ENCODE measurements around the gene TTC39A. TPM values are rescaled to one million over a fixed set of nuclear protein-coding genes. Genes with fewer than 3 reads are reported as not detected.
"Not testable (repeated sequence)": the region's sequence is repeated elsewhere in the genome, so short reads cannot be mapped to it uniquely, and the experiment has no call there.

The TTC39A gene
- total RNA-seq, 2 experiments from 2014 or later: 0.33 TPM; not detected in 1

GRCh38 chr1:51328926-51329325, 1.4 kb downstream of the TTC39A start:
- CTCF ChIA-PET: no interaction called here
- H3K4me3 Mint-ChIP-seq: no peak overlapping the region
- no peak overlapping the region for H3K27ac Mint-ChIP-seq

DNA sequence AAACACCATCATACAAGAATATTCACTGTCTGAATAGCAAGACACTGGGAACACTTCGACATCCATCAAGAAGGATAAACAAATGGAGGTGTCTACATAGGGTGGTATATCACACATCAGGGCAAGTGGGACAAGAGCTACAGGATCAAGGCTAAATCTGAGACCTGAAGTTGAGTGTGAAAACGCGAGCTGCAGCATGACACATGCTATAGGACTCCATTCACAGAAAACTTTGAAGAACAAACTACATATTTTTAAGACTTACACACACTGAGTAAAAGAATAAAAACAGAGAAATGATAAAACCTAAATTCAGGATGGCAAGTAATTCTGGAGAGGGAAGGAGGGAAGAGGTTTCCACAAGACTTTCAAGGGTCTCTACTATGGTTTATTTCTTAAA, 2.1 kb downstream of the TTC39A start:
- Mint-ChIP-seq H3K4me3 (no peak overlapping the region), H3K9me3 (ENCODE audit: low read depth) (no peaks in the 10 kb centered on the region), H3K36me3 (no peaks in the 10 kb centered on the region), H3K27ac (no peak overlapping the region), H3K27me3 (peaks cover 45% of the 10 kb centered on the region), H3K4me1 (peaks cover 6% of the 10 kb centered on the region)
- CTCF ChIA-PET: no interaction called here
- DNase-seq (no peak), ATAC-seq (no peak)

More at GRCh38 chr1:51328926-51329325, 1.4 kb downstream of the TTC39A start:
- Mint-ChIP-seq H3K36me3 (no peaks in the 10 kb centered on the region), H3K27me3 (peaks cover 43% of the 10 kb centered on the region), H3K9me3 (ENCODE audit: low read depth) (no peaks in the 10 kb centered on the region), H3K4me1 (peaks cover 6% of the 10 kb centered on the region)
- ATAC-seq (no peak), DNase-seq (no peak)

DNA sequence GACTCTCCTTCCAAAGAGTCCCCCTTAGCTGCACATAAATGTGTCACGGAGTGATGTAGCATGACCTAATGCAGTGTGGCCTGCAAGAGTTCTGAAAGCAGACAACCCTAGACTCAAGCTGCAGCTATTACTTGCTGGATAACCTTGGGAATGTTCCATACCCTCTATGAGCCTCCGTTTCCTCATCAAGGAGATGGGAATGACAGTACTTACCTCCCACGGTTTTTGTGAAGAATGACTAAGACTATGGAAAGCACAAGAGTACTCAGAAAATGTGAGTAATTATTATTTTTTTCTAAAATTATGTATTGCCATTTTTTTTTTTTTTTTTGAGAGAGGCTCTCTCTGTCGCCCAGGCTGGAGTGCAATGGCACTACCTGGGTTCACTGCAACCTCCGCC, 3.0 kb downstream of the TTC39A start:
- Mint-ChIP-seq H3K4me3 (no peak overlapping the region), H3K27me3 (peaks cover 47% of the 10 kb centered on the region), H3K9me3 (ENCODE audit: low read depth) (no peaks in the 10 kb centered on the region), H3K4me1 (peaks cover 6% of the 10 kb centered on the region), H3K27ac (no peak overlapping the region), H3K36me3 (no peaks in the 10 kb centered on the region)
- CTCF ChIA-PET: no interaction called here
- no peak for DNase-seq
- ATAC-seq: no peak

DNA sequence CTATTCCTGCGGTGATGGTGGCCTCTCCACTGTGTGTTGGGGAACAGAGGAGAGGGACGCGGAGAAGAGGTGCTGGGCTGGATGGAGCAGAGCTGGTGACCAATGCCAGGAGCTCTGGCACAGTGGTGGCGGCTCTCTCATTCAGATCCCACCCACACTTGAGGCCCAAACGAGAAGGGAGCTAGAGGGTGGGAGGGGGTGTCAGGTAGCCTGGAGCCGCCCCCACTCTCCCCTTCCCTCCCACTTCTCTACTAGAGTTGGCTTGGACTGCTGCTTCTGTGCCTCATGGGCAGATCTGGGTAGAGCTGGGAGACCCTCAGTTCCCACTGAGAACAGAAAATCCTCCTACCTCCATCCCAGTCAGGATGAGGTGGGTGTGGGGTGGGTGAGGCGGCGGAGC, 3.5 kb downstream of the TTC39A start:
- Mint-ChIP-seq H3K9me3 (ENCODE audit: low read depth) (no peaks in the 10 kb centered on the region), H3K27me3 (peaks cover 46% of the 10 kb centered on the region)
- CTCF ChIA-PET: no interaction called here

GRCh38 chr1:51325878-51326755, 4.2 kb downstream of the TTC39A start:
- no peak for DNase-seq
- Mint-ChIP-seq H3K27me3 (peaks cover 39% of the 10 kb centered on the region), H3K9me3 (ENCODE audit: low read depth) (no peaks in the 10 kb centered on the region), H3K4me3 (no peak overlapping the region), H3K36me3 (no peaks in the 10 kb centered on the region), H3K27ac (no peak overlapping the region), H3K4me1 (peaks cover 4% of the 10 kb centered on the region)
- CTCF ChIA-PET: no interaction called here
- ATAC-seq: no peak

More for the DNA sequence above, 3.5 kb downstream of the TTC39A start:
- Mint-ChIP-seq H3K4me1 (peaks cover 6% of the 10 kb centered on the region), H3K27ac (no peak overlapping the region), H3K4me3 (no peak overlapping the region), H3K36me3 (no peaks in the 10 kb centered on the region)
- no peak for DNase-seq
- no peak for ATAC-seq

DNA sequence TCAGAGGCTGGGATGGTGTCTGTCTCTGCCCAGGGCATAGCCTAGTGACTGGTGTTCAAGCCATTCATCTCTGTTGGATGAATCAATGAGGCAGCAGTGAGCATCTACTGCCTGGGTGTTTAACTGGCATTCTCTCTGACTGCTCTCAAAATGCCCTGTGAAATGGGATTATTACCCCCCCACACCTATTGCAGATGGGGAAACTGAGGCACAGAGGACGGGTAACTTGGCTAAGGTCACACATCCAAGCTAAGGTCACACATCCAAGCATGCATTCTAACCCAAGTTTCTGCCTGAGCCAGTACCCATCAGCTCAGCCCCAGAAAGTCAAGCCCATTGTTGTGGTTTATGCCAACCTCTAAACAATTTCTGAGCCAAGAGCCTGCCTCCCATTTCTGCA, 5.0 kb downstream of the TTC39A start:
- Mint-ChIP-seq H3K4me1 (no peaks in the 10 kb centered on the region), H3K27ac (no peak overlapping the region), H3K36me3 (no peaks in the 10 kb centered on the region), H3K4me3 (no peak overlapping the region), H3K27me3 (peaks cover 33% of the 10 kb centered on the region), H3K9me3 (ENCODE audit: low read depth) (no peaks in the 10 kb centered on the region)
- DNase-seq (no peak), ATAC-seq (no peak)
- CTCF ChIA-PET: no interaction called here

DNA sequence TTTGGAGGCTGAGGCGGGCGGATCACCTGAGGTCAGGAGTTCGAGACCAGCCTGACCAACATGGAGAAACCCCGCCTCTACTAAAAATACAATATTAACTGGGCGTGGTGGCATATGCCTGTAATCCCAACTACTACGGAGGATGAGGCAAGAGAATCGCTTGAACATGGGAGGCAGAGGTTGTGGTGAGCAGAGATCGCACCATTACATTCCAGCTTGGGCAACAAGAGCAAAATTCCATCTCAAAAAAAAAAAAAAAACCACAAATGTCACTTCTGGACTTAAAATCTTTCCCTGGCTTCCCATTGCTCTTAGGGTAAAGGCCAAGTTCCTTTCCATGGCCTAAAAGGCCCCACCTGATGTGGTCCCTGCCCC, 5.4 kb downstream of the TTC39A start:
- not testable (repeated sequence) for H3K9me3 Mint-ChIP-seq (ENCODE audit: low read depth); H3K27ac Mint-ChIP-seq

GRCh38 chr1:51324251-51325010, 5.9 kb downstream of the TTC39A start:
- no peak overlapping the region for H3K27ac Mint-ChIP-seq
- no peaks in the 10 kb centered on the region for H3K9me3 Mint-ChIP-seq (ENCODE audit: low read depth)
- H3K27me3 Mint-ChIP-seq: peaks cover 31% of the 10 kb centered on the region
- no peak overlapping the region for H3K4me3 Mint-ChIP-seq
- no peak for DNase-seq
- CTCF ChIA-PET: no interaction called here
- ATAC-seq: no peak
- H3K36me3 Mint-ChIP-seq: no peaks in the 10 kb centered on the region
- H3K4me1 Mint-ChIP-seq: no peaks in the 10 kb centered on the region

More for the DNA sequence above, 5.4 kb downstream of the TTC39A start:
- DNase-seq, H3K4me1 Mint-ChIP-seq, H3K4me3 Mint-ChIP-seq, H3K36me3 Mint-ChIP-seq, CTCF ChIA-PET, ATAC-seq: not testable (repeated sequence)
- peaks cover 34% of the 10 kb centered on the region for H3K27me3 Mint-ChIP-seq

GRCh38 chr1:51323778-51324177, 6.6 kb downstream of the TTC39A start:
- Mint-ChIP-seq H3K4me1 (no peaks in the 10 kb centered on the region), H3K27ac (no peak overlapping the region), H3K4me3 (no peak overlapping the region), H3K27me3 (peaks cover 27% of the 10 kb centered on the region), H3K9me3 (ENCODE audit: low read depth) (no peaks in the 10 kb centered on the region), H3K36me3 (no peaks in the 10 kb centered on the region)
- CTCF ChIA-PET: no interaction called here
- no peak for ATAC-seq
- no peak for DNase-seq

GRCh38 chr1:51322417-51323101, 7.8 kb downstream of the TTC39A start:
- Mint-ChIP-seq H3K27ac (no peak overlapping the region), H3K27me3 (peaks cover 21% of the 10 kb centered on the region), H3K9me3 (ENCODE audit: low read depth) (no peaks in the 10 kb centered on the region), H3K4me1 (no peaks in the 10 kb centered on the region), H3K4me3 (no peak overlapping the region), H3K36me3 (no peaks in the 10 kb centered on the region)
- CTCF ChIA-PET: no interaction called here
- DNase-seq: no peak
- no peak for ATAC-seq

GRCh38 chr1:51321924-51322280, 8.5 kb downstream of the TTC39A start:
- DNase-seq (no peak), ATAC-seq (no peak)
- H3K27ac Mint-ChIP-seq: no peak overlapping the region
- H3K4me1 Mint-ChIP-seq: no peaks in the 10 kb centered on the region
- CTCF ChIA-PET: no interaction called here
- H3K9me3 Mint-ChIP-seq (ENCODE audit: low read depth): no peaks in the 10 kb centered on the region
- H3K4me3 Mint-ChIP-seq: no peak overlapping the region
- H3K36me3 Mint-ChIP-seq: no peaks in the 10 kb centered on the region
- H3K27me3 Mint-ChIP-seq: peaks cover 16% of the 10 kb centered on the region

DNA sequence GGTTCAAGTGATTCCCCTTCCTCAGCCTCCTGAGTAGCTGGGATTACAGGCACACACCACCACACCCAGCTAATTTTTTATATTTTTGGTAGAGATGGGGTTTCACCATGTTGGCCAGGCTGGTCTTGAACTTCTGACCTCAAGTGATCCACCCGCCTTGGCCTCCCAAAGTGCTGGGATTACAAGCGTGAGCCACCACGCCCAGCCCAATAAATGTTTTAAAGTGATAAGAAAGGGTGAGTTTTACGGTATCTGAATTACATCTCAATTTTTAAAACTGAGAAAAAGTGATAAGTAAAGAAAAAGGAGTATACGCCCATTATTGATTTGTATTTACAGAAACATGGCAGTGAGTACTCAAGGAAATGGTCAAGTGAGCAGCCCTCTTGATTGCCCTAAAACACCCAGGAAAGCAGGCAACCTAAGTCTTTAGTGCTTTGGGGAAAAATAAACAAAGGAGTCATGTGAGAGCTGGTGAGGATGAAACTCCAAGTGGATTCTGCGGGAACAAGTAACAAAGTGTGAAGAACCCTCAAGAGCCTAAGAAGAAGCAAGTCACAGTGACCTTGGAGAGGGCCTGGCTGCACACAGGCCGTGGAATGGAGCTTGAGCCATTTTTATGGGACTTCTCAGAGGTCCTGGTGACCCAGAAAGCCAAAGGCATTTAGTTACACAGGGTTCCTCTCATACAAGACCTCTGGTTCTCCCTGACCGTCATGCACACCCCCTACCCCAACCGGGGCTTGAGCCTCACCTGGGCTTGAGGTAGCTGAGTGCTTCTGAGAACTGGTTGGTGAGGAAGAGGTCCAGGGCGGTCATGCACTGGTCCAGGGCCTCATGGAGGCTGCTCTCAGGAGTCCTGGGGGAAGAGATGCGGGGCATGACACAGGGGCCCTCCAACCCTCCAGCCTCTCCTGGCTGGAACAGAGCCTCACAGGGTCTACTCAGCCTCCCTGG, 9.1 kb downstream of the TTC39A start:
- Mint-ChIP-seq H3K4me3 (no peak overlapping the region), H3K4me1 (no peaks in the 10 kb centered on the region), H3K27me3 (peaks cover 16% of the 10 kb centered on the region), H3K9me3 (ENCODE audit: low read depth) (no peaks in the 10 kb centered on the region), H3K27ac (no peak overlapping the region), H3K36me3 (no peaks in the 10 kb centered on the region)
- DNase-seq (no peak), ATAC-seq (no peak)
- CTCF ChIA-PET: interaction anchor here (0.7 kb wide), 1 partner anchor 805 kb away, joined by 3 read pairs; no protein-coding TSS in a partner anchor

- ATAC-seq (no peak), DNase-seq (no peak)
- H3K27ac Mint-ChIP-seq: no peak overlapping the region
- H3K9me3 Mint-ChIP-seq (ENCODE audit: low read depth): no peaks in the 10 kb centered on the region
- no peak overlapping the region for H3K4me3 Mint-ChIP-seq
- H3K36me3 Mint-ChIP-seq: no peaks in the 10 kb centered on the region
- peaks cover 6% of the 10 kb centered on the region for H3K27me3 Mint-ChIP-seq
- CTCF ChIA-PET: no interaction called here
- peaks cover 12% of the 10 kb centered on the region for H3K4me1 Mint-ChIP-seq
These were observed 12.6 kb downstream of the TTC39A start for GRCh38 chr1:51317798-51318197.

All from activated CD8-positive, alpha-beta memory T cell treated with anti-CD3 and anti-CD28 coated beads, Interleukin-2, amount 10 ng/mL, durations not matched to agents 7 days and 5 days (primary cell).